GM19438 (cell line): Measurements from ENCODE around the gene GPX6.
"Not testable (repeated sequence)": the region's sequence is repeated elsewhere in the genome, so short reads cannot be mapped to it uniquely, and the experiment has no call there.

Experiments used
- ATAC-seq: cut with Tn5 transposase; IDR thresholded peaks from one replicate; pipeline ENCODE4 v1.9.1; 2021; ENCODE audit warnings: low read depth; ENCODE audit not compliant: unreplicated experiment

The GPX6 gene, protein sequence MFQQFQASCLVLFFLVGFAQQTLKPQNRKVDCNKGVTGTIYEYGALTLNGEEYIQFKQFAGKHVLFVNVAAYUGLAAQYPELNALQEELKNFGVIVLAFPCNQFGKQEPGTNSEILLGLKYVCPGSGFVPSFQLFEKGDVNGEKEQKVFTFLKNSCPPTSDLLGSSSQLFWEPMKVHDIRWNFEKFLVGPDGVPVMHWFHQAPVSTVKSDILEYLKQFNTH

GRCh38 chr6:28515676-28516075, at the start of gene GPX6:
Gene GPX6 (minus strand): TSS chr6:28515793. CDS start chr6:28515743, 50 bp downstream.
- no peak for ATAC-seq

- ATAC-seq: no peak
Observed at GRCh38 chr6:28563430-28564095, 48.0 kb upstream of the GPX6 start.

DNA sequence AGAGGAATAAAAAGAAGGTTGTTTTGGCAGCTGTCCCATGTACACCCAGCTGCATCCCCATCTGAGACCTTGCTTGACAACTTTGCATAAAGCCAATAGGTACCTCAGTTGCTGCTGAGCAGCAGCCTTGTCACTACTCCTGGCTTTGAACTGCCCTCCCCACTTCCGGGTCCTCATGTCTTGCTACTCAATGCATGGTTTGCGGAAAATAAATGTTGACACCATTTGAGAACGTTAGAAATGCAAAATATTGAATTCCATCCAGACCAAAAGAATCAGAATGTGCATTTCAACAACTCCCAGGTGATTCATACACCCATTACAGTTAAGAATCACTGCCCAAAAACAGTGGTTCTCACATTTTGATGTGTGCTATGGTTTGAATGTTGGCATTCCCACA, 43.0 kb upstream of the GPX6 start:
- no peak for ATAC-seq

DNA sequence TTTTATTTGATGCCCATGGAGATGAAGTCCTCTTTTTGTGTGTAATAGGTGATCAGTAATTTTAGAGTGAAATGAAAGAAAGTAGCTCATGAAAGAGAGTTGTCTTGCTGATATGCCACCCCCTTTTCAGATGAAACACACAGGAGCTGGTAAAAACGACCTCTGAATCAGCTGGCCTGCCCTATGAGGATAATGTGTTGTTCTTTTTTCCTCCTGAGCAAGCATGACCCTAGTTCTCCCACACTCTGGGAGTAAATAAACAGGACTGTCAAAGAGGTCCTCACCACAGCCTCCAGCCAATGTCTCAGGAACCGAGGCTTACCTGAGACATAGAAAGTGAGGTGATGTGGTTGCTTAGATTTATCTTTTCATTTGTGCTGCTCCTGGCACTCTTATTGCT, 39.5 kb upstream of the GPX6 start:
- no peak for ATAC-seq

GRCh38 chr6:28553986-28554881, 38.6 kb upstream of the GPX6 start:
- ATAC-seq: no peak

- ATAC-seq: no peak
Observed at GRCh38 chr6:28553384-28553985, 37.9 kb upstream of the GPX6 start.

- ATAC-seq: no peak
Observed at GRCh38 chr6:28551891-28552666, 36.5 kb upstream of the GPX6 start.

GRCh38 chr6:28547003-28547402, 31.4 kb upstream of the GPX6 start:
- not testable (repeated sequence) for ATAC-seq

DNA sequence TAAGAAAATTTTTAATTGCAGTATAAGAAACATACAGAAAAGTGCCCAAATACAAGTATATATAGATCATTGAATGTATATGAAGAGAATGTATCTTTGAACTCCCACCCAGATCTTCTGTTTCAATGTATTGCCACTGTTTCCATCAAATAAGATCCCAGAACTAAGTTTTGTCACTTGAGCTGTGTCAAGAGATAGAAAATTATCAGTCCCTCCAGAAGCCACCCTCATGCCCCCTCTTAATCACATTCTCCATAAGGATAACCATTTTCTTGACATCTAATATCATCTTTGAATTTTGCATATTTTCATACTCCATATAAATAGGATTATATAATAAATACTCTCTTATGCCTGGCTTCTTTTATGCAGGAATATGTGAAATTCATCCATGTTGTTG, 30.4 kb upstream of the GPX6 start:
- ATAC-seq: no peak

DNA sequence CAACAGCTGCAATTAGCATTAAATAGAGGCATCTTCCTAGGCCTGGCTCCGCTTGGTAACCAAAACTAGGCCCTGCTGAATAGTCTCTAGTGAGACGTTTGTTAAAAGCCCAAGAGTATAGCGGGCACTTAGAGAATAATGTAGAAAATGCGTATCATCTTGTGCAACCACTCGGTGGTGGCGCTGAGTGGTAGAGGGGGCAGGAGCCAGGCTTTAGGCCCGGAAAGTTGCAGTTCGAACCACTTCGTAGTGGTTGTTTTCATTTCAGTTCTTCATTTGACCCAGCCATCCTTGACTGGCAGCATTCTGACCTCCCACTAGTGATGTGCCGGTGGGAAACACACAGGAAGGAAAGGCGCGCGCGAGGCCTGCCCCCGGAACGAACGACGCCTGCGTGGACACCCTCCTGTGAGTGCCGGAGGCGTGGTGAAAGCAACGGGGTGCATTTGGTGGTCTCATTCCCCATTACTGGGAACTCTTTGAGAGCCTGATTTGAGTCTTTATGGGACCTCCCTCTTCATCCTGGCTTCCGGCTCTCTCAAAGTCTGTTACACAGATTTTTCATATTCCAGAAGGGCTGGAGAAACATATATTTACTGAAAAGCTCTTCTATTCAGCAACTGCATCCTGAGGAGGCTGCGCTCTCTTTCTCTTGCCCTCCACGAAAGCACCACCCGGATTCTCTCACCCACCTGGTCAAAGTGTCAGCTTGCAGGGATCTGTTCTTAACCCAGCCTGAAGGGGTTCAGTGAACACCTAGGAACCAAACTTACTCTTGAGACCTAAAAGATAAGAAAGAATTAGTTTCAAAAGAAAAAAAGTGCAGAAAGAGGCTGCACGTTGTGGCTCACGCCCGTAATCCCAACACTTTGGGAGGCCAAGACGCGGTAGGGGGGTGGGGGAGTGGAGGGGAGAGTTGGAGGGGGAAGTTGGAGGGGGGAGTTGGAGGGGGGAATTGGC, 28.3 kb upstream of the GPX6 start:
- ATAC-seq: peak; percentile 39

DNA sequence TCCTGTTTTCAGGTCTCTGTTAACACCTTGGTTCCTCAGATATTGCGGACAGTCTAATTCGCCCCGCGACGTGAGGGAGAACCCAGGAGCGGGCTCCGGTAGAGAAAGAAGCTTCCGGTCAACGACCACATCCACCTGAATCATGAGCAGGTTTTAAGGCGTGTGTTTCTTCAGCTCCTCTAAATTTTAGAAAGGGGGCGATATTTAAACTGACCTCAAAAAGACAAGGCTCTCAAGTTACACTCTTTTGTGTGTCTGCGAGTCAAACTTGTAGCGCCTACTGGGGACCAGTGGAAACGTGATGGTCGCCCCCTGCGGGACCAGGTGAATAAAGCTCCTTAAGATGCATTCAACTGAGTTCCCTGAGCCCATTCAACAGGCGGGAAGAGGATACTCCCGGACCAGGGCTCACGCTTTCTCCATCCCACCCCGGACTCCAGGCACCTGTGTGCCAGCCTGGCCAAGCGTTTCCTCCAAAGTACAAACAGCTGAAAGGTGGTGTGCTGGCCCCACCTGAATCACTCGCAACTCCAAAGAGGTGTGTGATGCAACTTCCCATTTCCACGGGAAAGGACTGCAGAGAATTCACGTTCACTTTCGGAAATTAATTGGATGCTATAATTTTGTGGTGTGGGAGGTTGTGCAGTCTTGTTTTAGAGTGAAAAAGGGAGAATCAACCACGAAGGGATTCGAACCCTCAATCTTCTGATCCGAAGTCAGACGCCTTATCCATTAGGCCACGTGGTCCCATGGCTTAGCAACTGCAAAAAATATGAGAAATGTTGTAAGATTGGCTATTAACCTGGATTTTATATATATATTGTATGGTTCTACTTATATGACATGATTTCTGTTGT, 27.1 kb upstream of the GPX6 start:
- ATAC-seq: peak; percentile 64

GRCh38 chr6:28541996-28542395, 26.4 kb upstream of the GPX6 start:
- ATAC-seq: no peak

- no peak for ATAC-seq
Observed at GRCh38 chr6:28537509-28538140, 22.0 kb upstream of the GPX6 start.

DNA sequence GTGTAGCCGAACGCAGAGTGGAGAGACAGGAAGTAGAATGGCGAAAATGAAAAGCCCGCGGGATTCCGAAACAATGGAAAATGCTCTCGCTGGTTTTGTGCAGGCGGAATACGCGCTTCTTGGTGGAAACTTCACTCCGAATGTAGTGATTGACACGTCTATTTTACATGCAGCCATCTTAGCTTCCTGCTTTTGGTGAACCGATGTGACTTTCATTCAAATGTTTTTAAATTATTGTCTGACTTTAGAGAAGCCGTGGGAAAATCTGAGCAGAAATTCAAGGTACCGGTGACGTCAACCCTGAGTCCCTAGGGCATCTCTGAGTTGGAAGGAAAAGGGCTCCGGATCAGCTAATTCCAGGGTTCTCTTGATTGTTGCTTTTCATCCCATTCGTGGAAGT, 21.5 kb upstream of the GPX6 start:
- ATAC-seq: no peak

- no peak for ATAC-seq
Observed at GRCh38 chr6:28534875-28535274, 19.3 kb upstream of the GPX6 start.

DNA sequence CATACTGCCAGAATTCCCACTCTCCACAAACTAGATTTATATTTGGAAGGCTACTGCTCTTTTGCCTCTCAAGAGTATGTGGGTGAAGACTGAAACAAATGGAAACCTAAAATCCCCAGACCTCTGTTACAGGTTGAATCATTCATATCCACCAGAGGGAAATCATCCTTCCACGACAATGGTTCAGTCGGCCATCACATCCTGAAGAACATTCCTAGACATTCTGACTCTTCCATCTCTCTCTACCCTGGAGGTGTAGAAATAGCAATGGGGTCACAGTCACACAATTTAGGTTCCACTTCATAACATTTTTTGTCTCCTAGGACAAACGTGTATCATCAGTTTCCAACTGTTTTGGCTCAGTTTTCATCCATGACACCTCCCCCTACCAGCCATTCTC, 18.7 kb upstream of the GPX6 start:
- no peak for ATAC-seq

DNA sequence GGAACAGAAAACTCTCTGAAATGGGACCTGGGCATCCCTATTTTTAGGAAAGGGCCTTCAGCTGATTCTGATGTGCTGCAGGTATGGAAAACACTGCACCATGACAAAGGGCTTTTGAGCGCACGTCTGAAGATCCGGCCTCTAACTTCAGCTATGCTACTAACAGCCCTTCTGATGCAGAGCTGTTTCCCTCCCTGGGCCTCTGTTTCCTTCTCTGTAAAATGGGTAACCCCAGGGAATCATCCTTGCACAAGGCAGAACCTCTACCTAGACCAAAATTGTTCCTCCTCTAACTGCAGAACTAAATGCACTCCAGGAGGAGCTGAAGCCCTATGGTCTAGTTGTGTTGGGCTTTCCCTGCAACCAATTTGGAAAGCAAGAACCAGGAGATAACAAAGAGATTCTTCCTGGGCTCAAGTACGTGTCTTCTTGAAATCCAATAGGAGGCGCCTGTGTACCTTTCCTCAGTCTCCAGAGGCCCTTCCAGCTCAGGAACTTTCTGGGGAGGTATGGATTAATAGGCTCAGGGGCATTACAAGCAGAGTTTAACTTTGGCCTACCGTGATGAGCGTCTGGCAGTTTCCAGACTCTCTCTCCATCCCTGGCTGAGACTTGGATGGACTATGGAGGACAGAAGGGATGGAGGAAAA, 16.0 kb upstream of the GPX6 start:
- ATAC-seq: no peak
